CD8-positive, alpha-beta memory T cell (primary cell): ENCODE measurements around the gene ITGAV. TPM values are rescaled to one million over a fixed set of nuclear protein-coding genes. Genes with fewer than 3 reads are reported as not detected.

Source experiments
- CTCF ChIA-PET: fragments of 350-600 bp; sonication (Branson Sonifier 250); formaldehyde crosslinking; loops from one replicate; lab custom pipeline; 2021; ENCODE audit warnings: antibody characterized with exemption; lab: Charles Lee
- POLR2A ChIA-PET: fragments of 350-600 bp; sonication (Branson Sonifier 250); formaldehyde crosslinking; loops from one replicate; lab custom pipeline; 2021; ENCODE audit warnings: antibody characterized with exemption; lab: Charles Lee
- DNase-seq, 5 donors: peaks; one replicate each; pipeline versions ENCODE4 v3.0.0 to v3.0.0-alpha.2; 2020 to 2022; ENCODE audit warnings: mixed read lengths in 1 of 5
- H3K27ac ChIP-seq: one replicate; pipeline ENCODE4 v1.7.0; 2013; ENCODE audit warnings: low read depth, mild to moderate bottlenecking, low read length, moderate library complexity
- H3K27me3 ChIP-seq: 2 replicates; pipeline ENCODE4 v1.7.0; 2013; ENCODE audit warnings: low read length, mild to moderate bottlenecking; ENCODE audit not compliant: insufficient read depth, poor library complexity, severe bottlenecking
- H3K36me3 ChIP-seq: 2 replicates; pipeline ENCODE4 v1.7.0; 2013; ENCODE audit warnings: mild to moderate bottlenecking, low read length, moderate library complexity; ENCODE audit not compliant: insufficient read depth
- H3K4me1 ChIP-seq: 2 replicates; pipeline ENCODE4 v1.7.0; 2013; ENCODE audit warnings: mild to moderate bottlenecking, low read length, moderate library complexity; ENCODE audit not compliant: insufficient read depth
- H3K4me3 ChIP-seq: 2 replicates; pipeline ENCODE4 v1.7.0; 2013; ENCODE audit warnings: mild to moderate bottlenecking, low read length
- H3K9me3 ChIP-seq: 2 replicates; pipeline ENCODE4 v1.7.0; 2013; ENCODE audit warnings: mild to moderate bottlenecking, low read length
- H3K27ac Mint-ChIP-seq, 8 donors: one replicate each; pipeline ENCODE4 v1.8.0; 2020 to 2021; ENCODE audit warnings: mixed read lengths in 8 of 8, mild to moderate bottlenecking in 6 of 8, inconsistent platforms in 3 of 8, moderate library complexity in 3 of 8
- H3K27me3 Mint-ChIP-seq, 2 donors: one replicate each; pipeline ENCODE4 v1.8.0; 2020 to 2021; ENCODE audit warnings: mixed read lengths in 2 of 2, mild to moderate bottlenecking in 1 of 2, moderate library complexity in 1 of 2
- H3K36me3 Mint-ChIP-seq, 3 donors: one replicate each; pipeline ENCODE4 v1.8.0; 2020 to 2021; ENCODE audit warnings: mixed read lengths in 3 of 3, inconsistent platforms in 1 of 3, mild to moderate bottlenecking in 1 of 3
- H3K4me1 Mint-ChIP-seq, 3 donors: one replicate each; pipeline ENCODE4 v1.8.0; 2020 to 2021; ENCODE audit warnings: mixed read lengths in 3 of 3, inconsistent platforms in 1 of 3, mild to moderate bottlenecking in 1 of 3
- H3K4me3 Mint-ChIP-seq, 7 donors: one replicate each; pipeline ENCODE4 v1.8.0; 2020 to 2021; ENCODE audit warnings: mixed read lengths in 7 of 7, mild to moderate bottlenecking in 6 of 7, moderate library complexity in 4 of 7, inconsistent platforms in 2 of 7
- H3K9me3 Mint-ChIP-seq, 5 donors: one replicate each; pipeline ENCODE4 v1.8.0; 2020 to 2022; ENCODE audit warnings: mixed read lengths in 5 of 5, mild to moderate bottlenecking in 3 of 5, moderate library complexity in 2 of 5, inconsistent platforms in 1 of 5
- polyA plus RNA-seq: library from polyadenylated mRNA; unstranded; fragments of 300-500 nt; fragmentation: Illumina TruSeq; gene quantifications from one replicate; pipeline ENCODE4 v1.2.3, GENCODE V29; 2021
- total RNA-seq, 2 experiments: library from RNA; stranded (reverse); gene quantifications; one replicate each; pipeline ENCODE4 v1.2.3, GENCODE V29; 2021

Gene ITGAV
- total and polyA plus RNA-seq, 3 experiments from 2014 or later = 3.2 to 10.7 (median 8.7) TPM

GRCh38 chr2:186607660-186608324, 17.9 kb downstream of the ITGAV start:
- POLR2A ChIA-PET = no interaction called here
- no peak overlapping the region for H3K27ac Mint-ChIP-seq
- Histone ChIP-seq H3K4me3 (no peak overlapping the region), H3K27me3 (no peaks in the 10 kb centered on the region), H3K4me1 (no peaks in the 10 kb centered on the region), H3K36me3 (no peaks in the 10 kb centered on the region), H3K9me3 (no peaks in the 10 kb centered on the region), H3K27ac (no peak overlapping the region)
- CTCF ChIA-PET = no interaction called here
- H3K36me3 Mint-ChIP-seq = peaks cover 0 to 21% (median 7%) of the 10 kb centered on the region in 3 donors
- no peak overlapping the region for H3K4me3 Mint-ChIP-seq
- no peak for DNase-seq
- H3K9me3 Mint-ChIP-seq = no peaks in the 10 kb centered on the region
- no peaks in the 10 kb centered on the region for H3K27me3 Mint-ChIP-seq
- H3K4me1 Mint-ChIP-seq = peaks cover 0 to 11% (median 2%) of the 10 kb centered on the region in 3 donors

GRCh38 chr2:186610785-186611184, 20.9 kb downstream of the ITGAV start:
- DNase-seq = no peak
- H3K36me3 ChIP-seq = no peaks in the 10 kb centered on the region
- H3K27ac ChIP-seq = no peak overlapping the region
- H3K4me1 ChIP-seq = no peaks in the 10 kb centered on the region
- Mint-ChIP-seq H3K4me1 (peaks cover 0 to 11% (median 2%) of the 10 kb centered on the region in 3 donors), H3K4me3 (no peak overlapping the region), H3K27ac (no peak overlapping the region), H3K27me3 (no peaks in the 10 kb centered on the region), H3K9me3 (no peaks in the 10 kb centered on the region), H3K36me3 (peaks cover 0 to 9% (median 5%) of the 10 kb centered on the region in 3 donors)
- CTCF ChIA-PET = no interaction called here
- H3K9me3 ChIP-seq = no peaks in the 10 kb centered on the region
- no peaks in the 10 kb centered on the region for H3K27me3 ChIP-seq
- POLR2A ChIA-PET = no interaction called here
- no peak overlapping the region for H3K4me3 ChIP-seq

GRCh38 chr2:186611526-186611925, 21.7 kb downstream of the ITGAV start:
- no peak for DNase-seq
- peaks cover 0 to 11% (median 2%) of the 10 kb centered on the region in 3 donors for H3K4me1 Mint-ChIP-seq
- no peaks in the 10 kb centered on the region for H3K27me3 Mint-ChIP-seq

GRCh38 chr2:186612026-186612425, 22.2 kb downstream of the ITGAV start:
- peaks cover 0 to 11% (median 2%) of the 10 kb centered on the region in 3 donors for H3K4me1 Mint-ChIP-seq
- CTCF ChIA-PET = no interaction called here

More at GRCh38 chr2:186611526-186611925, 21.7 kb downstream of the ITGAV start:
- ChIA-PET POLR2A (no interaction called here), CTCF (no interaction called here)
- peaks cover 0 to 7% (median 5%) of the 10 kb centered on the region in 3 donors for H3K36me3 Mint-ChIP-seq
- no peak overlapping the region for H3K4me3 Mint-ChIP-seq
- H3K27ac ChIP-seq = no peak overlapping the region
- no peak overlapping the region for H3K4me3 ChIP-seq
- no peaks in the 10 kb centered on the region for H3K4me1 ChIP-seq
- H3K9me3 Mint-ChIP-seq = no peaks in the 10 kb centered on the region
- H3K36me3 ChIP-seq = no peaks in the 10 kb centered on the region
- H3K27ac Mint-ChIP-seq = peak overlapping the region in 1 of 8 donors; percentile 35
- no peaks in the 10 kb centered on the region for H3K27me3 ChIP-seq
- no peaks in the 10 kb centered on the region for H3K9me3 ChIP-seq

GRCh38 chr2:186612555-186613440, 22.9 kb downstream of the ITGAV start:
- no peak overlapping the region for H3K27ac ChIP-seq
- DNase-seq = no peak
- no peak overlapping the region for H3K4me3 ChIP-seq
- no peaks in the 10 kb centered on the region for H3K4me1 ChIP-seq
- H3K27me3 ChIP-seq = no peaks in the 10 kb centered on the region
- ChIA-PET CTCF (no interaction called here), POLR2A (interaction anchor here (0.8 kb wide), 1 partner anchor 23 kb away, joined by 3 read pairs; the partner anchor contains the start of gene ITGAV)
- peak overlapping the region in 2 of 8 donors; percentile 32 to 40 for H3K27ac Mint-ChIP-seq
- H3K36me3 Mint-ChIP-seq = peaks cover 0 to 3% (median 1%) of the 10 kb centered on the region in 3 donors
- no peak overlapping the region for H3K4me3 Mint-ChIP-seq
- no peaks in the 10 kb centered on the region for H3K9me3 Mint-ChIP-seq
- peaks cover 0 to 11% (median 2%) of the 10 kb centered on the region in 3 donors for H3K4me1 Mint-ChIP-seq
- no peaks in the 10 kb centered on the region for H3K9me3 ChIP-seq
- H3K27me3 Mint-ChIP-seq = no peaks in the 10 kb centered on the region
- no peaks in the 10 kb centered on the region for H3K36me3 ChIP-seq

More at GRCh38 chr2:186612026-186612425, 22.2 kb downstream of the ITGAV start:
- DNase-seq = no peak
- Mint-ChIP-seq H3K9me3 (no peaks in the 10 kb centered on the region), H3K4me3 (no peak overlapping the region), H3K27me3 (no peaks in the 10 kb centered on the region), H3K27ac (no peak overlapping the region), H3K36me3 (peaks cover 0 to 4% (median 3%) of the 10 kb centered on the region in 3 donors)
- no peaks in the 10 kb centered on the region for H3K4me1 ChIP-seq
- H3K9me3 ChIP-seq = no peaks in the 10 kb centered on the region
- H3K4me3 ChIP-seq = no peak overlapping the region
- H3K27me3 ChIP-seq = no peaks in the 10 kb centered on the region
- H3K27ac ChIP-seq = no peak overlapping the region
- no peaks in the 10 kb centered on the region for H3K36me3 ChIP-seq
- POLR2A ChIA-PET = interaction anchor here (0.8 kb wide), 1 partner anchor 22 kb away, joined by 3 read pairs; the partner anchor contains the start of gene ITGAV

GRCh38 chr2:186614373-186614772, 24.5 kb downstream of the ITGAV start:
- ChIA-PET CTCF (no interaction called here), POLR2A (no interaction called here)
- Histone ChIP-seq H3K36me3 (no peaks in the 10 kb centered on the region), H3K27ac (no peak overlapping the region), H3K4me3 (no peak overlapping the region), H3K4me1 (no peaks in the 10 kb centered on the region), H3K27me3 (no peaks in the 10 kb centered on the region), H3K9me3 (no peaks in the 10 kb centered on the region)
- DNase-seq = no peak
- no peak overlapping the region for H3K4me3 Mint-ChIP-seq
- H3K27me3 Mint-ChIP-seq = no peaks in the 10 kb centered on the region
- H3K36me3 Mint-ChIP-seq = peaks cover 0 to 2% (median 0%) of the 10 kb centered on the region in 3 donors
- peaks cover 0 to 11% (median 2%) of the 10 kb centered on the region in 3 donors for H3K4me1 Mint-ChIP-seq
- H3K27ac Mint-ChIP-seq = no peak overlapping the region
- no peaks in the 10 kb centered on the region for H3K9me3 Mint-ChIP-seq

- no peak overlapping the region for H3K4me3 ChIP-seq
- no peak overlapping the region for H3K4me3 Mint-ChIP-seq
- POLR2A ChIA-PET = no interaction called here
Observed at GRCh38 chr2:186617148-186617547, 27.3 kb downstream of the ITGAV start.

GRCh38 chr2:186617771-186618170, 27.9 kb downstream of the ITGAV start:
- peaks cover 0 to 9% (median 6%) of the 10 kb centered on the region in 3 donors for H3K36me3 Mint-ChIP-seq
- Histone ChIP-seq H3K27me3 (no peaks in the 10 kb centered on the region), H3K27ac (no peak overlapping the region), H3K4me3 (no peak overlapping the region), H3K9me3 (no peaks in the 10 kb centered on the region), H3K4me1 (no peaks in the 10 kb centered on the region), H3K36me3 (no peaks in the 10 kb centered on the region)
- H3K27ac Mint-ChIP-seq = peak overlapping the region in 1 of 8 donors; percentile 59
- H3K9me3 Mint-ChIP-seq = no peaks in the 10 kb centered on the region
- ChIA-PET CTCF (no interaction called here), POLR2A (no interaction called here)
- H3K4me3 Mint-ChIP-seq = no peak overlapping the region
- H3K27me3 Mint-ChIP-seq = no peaks in the 10 kb centered on the region
- DNase-seq = no peak
- H3K4me1 Mint-ChIP-seq = no peaks in the 10 kb centered on the region

More at GRCh38 chr2:186617148-186617547, 27.3 kb downstream of the ITGAV start:
- Mint-ChIP-seq H3K36me3 (peaks cover 0 to 4% (median 3%) of the 10 kb centered on the region in 3 donors), H3K27me3 (no peaks in the 10 kb centered on the region), H3K27ac (no peak overlapping the region), H3K9me3 (no peaks in the 10 kb centered on the region), H3K4me1 (peaks cover 0 to 1% (median 0%) of the 10 kb centered on the region in 3 donors)
- CTCF ChIA-PET = no interaction called here
- H3K36me3 ChIP-seq = no peaks in the 10 kb centered on the region
- no peaks in the 10 kb centered on the region for H3K27me3 ChIP-seq
- no peaks in the 10 kb centered on the region for H3K9me3 ChIP-seq
- H3K27ac ChIP-seq = no peak overlapping the region
- no peaks in the 10 kb centered on the region for H3K4me1 ChIP-seq
- DNase-seq = no peak
